Neural cell (in vitro differentiated cells): Measurements from ENCODE around the gene CCDC69.

Experiments
- CTCF ChIP-seq: fragments of 450-650 bp; IDR thresholded peaks from 2 replicates; pipeline ENCODE4 v1.5.1; 2014; ENCODE audit warnings: antibody characterized with exemption, mild to moderate bottlenecking, moderate library complexity; ENCODE audit not compliant: poor library complexity, severe bottlenecking
- EP300 ChIP-seq: fragments of 450-650 bp; conservative IDR thresholded peaks from 2 replicates; pipeline ENCODE4 v1.6.1; 2014; ENCODE audit warnings: antibody characterized with exemption, mild to moderate bottlenecking, moderate library complexity; ENCODE audit not compliant: poor library complexity, severe bottlenecking
- EZH2 ChIP-seq: fragments of 200-600, 300-800 bp; shearing (Covaris generic), sonication (generic); IDR thresholded peaks from 2 replicates; pipeline ENCODE4 v1.6.1; 2014; ENCODE audit warnings: antibody characterized with exemption, low read length, borderline replicate concordance, mild to moderate bottlenecking; ENCODE audit not compliant: insufficient read depth, poor library complexity, severe bottlenecking
- MXI1 ChIP-seq: fragments of 450-650 bp; conservative IDR thresholded peaks from 2 replicates; pipeline ENCODE4 v1.6.1; 2014; ENCODE audit warnings: antibody characterized with exemption, mild to moderate bottlenecking; ENCODE audit not compliant: poor library complexity, severe bottlenecking
- POLR2AphosphoS5 ChIP-seq: IDR thresholded peaks from 2 replicates; pipeline ENCODE4 v1.6.1; 2012
- RAD21 ChIP-seq: fragments of 450-650 bp; conservative IDR thresholded peaks from 2 replicates; pipeline ENCODE4 v1.6.1; 2014; ENCODE audit warnings: antibody characterized with exemption, mild to moderate bottlenecking, moderate library complexity

GRCh38 chr5:151167022-151167421 is 56.9 kb downstream of the CCDC69 start:
- TF ChIP-seq POLR2AphosphoS5 (no peak), CTCF (no peak), EZH2 (no peak), EP300 (no peak), RAD21 (no peak), MXI1 (no peak)
